Stimulated activated CD4-positive, alpha-beta T cell treated with anti-CD3 and anti-CD28 coated beads, Interleukin-12 subunit alpha, Interleukin-12 subunit beta, amount 100 ng/mL, for 24 hours (primary cell): Measurements from ENCODE around the gene EEF2.
A peak's percentile ranks its signal among the peaks of the same experiment; 100 is the strongest.

Experiments used
- DNase-seq, 2 experiments: peaks; one replicate each; pipeline ENCODE4 v3.0.0-alpha.2; 2020; ENCODE audit warnings: low read depth in 2 of 2

The EEF2 gene

DNA sequence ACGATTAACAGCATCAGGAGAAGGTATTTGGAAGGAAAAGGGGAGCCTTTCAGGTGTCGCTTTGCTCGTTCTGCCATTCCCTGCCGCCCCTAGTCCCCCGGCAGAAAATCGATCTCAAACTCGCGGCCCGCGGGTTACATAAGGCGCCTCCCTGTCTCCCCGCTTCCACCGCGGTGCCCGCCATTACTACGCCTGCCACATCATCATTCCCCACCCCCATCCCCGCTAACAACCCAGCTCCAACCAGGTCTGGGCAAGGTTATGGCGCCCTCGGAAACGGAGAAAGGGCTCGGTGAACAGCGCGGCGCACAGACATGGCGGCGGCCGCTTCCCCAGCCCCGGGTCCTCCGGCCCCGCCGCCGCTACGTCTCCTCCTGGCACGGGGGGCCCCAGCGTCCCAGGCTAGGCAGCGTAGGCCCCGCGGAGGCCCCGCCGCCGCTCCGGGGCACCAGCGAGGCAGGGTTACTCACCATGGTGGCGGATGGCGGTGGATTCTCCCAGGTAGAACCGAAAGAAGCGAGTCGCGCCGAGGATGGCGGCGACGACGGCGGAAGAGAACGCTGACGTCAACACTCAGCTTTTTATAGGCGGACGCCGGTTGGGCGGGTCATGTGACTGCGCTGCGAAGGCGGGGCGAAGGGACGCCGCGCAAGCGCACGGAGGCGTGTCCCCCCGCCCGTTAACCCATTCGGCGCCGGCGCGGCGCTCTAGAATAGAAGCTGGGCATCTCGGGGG lies at the start of gene EEF2:
Gene EEF2 (minus strand): TSS at position 556 of the 735 bp plus-strand sequence. CDS start 83 bp downstream, at position 473.
- DNase-seq = peak; percentile 81

DNA sequence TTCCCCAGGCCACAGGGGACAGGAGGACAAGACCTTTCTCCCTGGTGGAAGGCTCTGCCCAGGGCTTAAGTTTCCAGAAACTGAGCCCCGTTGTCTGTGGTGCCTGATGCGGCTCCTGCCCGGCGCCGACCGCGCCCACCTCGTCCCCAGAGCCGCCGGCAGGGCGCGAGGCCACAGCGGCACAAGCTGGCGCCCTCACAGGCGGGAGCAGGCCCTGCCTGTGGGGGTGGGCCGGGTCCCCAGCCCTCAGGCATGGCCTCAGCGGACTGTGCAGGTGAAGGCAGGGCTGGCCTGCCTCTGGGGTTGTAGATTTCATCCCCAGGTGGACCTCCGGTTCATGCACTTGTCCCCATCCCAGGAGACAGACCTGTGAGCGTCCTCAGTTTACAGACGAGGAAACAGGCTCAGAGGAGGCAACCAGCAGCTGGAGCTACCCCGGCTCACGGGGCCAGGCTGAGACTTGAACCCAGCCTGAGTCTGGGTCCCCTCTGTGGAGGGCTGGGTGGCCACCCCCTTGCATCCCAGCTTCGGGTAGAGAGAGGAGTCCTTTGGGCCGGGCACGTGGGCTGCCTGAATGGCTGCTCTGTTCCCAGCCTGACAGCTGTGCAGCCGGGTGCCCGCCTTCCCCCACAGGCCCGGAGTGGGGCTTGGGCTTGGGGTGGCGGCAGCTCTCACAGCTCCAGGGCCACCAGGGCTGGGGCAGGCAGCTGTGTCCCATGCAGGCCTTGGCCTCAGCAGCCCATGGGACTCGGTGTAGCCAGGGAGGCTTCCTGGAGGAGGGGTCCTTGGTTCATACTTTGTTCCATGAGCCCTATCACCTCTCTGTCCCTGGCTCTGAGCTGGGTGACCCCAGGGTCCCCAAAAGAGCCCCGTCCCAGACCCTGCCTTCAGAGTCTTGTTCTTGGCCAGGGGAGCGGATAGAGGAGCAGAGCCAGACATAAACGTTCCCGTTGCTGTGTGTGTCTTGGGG lies 49.1 kb upstream of the EEF2 start:
- no peak for DNase-seq

DNA sequence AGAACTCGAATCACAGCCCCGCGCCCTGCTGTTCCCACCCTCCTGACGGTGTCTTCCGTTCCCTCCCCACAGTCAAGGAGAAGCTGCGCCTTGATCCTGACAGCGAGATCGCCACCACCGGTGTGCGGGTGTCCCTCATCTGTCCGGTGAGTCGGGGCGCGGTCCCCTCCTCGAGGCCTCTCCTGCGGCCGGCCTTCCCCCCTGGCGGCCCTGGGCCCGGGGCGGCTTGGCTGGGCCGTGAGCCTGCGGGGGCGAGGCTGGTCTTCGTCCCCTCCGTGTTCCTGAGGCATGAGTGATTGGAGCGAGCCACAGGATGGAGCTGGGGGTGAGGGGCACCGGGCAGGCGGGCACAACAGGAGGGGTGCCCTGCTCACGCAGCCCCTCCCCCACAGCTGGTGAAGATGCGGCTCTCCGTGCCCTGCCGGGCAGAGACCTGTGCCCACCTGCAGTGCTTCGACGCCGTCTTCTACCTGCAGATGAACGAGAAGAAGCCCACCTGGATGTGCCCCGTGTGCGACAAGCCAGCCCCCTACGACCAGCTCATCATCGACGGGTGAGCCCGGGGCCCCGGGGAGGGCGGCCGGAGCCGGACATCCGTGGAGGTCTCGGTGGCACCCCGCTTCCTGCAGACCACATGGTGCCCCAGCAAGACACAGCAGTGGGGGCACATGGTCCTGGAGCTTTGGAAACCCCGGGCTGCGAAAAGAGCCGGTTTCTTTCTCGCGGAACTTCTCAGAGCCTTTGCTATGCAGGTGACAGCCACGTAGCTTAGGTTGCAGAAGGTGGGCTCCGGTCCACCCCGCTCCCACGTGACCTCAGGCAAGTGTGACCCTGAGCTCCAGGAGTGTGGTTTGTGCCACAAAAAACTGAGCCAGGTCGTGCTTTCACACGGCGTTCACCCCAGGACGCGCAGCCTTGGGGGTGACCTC lies 48.0 kb upstream of the EEF2 start:
- DNase-seq = no peak

DNA sequence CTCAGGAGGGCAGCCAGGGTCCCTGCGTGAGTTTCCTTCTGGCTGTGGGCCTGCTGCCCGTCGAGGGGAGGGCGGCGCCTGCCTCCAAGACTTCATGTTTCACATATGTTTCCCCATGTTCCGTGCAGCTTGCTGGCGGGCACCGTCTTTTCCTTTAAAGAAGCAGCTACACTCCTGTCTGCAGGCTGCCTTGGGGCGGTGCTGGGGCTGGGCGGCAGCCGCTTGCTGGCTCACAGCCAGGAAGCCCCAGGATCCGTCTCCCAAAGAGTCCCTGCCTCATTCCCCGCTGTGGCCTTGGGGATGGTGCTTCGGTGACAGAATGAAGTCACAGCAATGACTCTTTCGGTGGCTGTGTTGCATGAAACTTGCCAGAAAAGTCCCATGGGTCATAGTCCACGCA lies 47.2 kb upstream of the EEF2 start:
- no peak for DNase-seq

- DNase-seq = no peak
Measured at GRCh38 chr19:4031420-4031819, 46.2 kb upstream of the EEF2 start.

DNA sequence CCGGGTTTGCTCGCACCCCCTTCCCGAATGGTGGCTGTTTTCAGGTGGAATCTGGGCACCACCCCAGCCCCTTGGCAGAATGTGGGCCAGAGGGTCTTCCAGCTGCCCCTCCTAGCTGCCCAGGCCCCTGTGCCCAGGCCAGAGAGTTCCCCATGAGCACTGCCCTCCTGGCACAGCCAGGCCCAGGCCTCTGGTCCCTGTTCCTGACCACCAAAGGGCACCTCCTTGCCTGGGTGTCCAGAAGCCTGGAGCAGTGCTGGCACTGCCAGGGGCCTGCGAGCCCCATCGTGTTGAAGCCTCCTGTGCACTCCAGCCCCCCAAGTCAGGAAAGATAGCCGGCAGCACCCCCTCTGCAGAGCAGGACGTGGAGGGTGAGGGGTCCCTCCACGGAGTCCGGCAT lies 45.7 kb upstream of the EEF2 start:
- DNase-seq = no peak

DNA sequence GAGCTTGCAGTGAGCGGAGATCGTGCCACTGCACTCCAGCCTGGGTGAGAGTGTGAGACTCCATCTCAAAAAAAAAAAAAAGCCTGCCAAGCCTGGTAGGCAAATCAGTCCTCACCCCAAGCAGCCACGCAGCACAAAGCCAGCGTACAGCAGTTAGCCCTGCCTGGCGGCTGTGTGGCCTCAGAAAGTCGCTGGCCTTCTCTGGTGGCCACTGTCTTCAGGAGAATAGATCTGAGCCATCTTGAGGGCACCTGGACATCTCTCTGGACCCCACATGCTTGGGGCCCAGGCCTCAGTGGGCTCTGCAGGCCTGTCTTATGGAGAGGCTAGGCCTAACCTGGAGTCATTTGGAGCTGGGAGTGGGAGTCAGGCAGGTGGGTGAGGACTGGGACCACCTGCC lies 45.3 kb upstream of the EEF2 start:
- no peak for DNase-seq

DNA sequence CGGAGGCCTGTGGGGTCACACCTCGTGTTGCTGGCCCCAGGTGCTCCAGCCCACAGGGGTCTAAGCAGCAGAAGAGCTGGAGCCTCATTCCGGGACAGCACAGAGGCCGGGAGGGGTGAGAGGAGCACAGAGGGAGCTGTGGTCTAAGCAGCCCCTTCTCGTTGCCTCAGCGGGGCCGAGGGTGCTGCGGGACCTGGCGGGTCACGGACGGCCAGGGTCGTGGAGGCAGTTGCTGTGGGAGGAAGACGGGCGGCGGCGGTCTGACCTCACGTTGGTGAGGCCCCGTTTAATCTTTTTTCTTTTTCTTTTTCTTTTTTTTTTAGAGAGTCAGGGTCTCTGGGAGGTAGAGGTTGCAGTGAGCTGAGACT lies 44.0 kb upstream of the EEF2 start:
- DNase-seq = no peak

DNA sequence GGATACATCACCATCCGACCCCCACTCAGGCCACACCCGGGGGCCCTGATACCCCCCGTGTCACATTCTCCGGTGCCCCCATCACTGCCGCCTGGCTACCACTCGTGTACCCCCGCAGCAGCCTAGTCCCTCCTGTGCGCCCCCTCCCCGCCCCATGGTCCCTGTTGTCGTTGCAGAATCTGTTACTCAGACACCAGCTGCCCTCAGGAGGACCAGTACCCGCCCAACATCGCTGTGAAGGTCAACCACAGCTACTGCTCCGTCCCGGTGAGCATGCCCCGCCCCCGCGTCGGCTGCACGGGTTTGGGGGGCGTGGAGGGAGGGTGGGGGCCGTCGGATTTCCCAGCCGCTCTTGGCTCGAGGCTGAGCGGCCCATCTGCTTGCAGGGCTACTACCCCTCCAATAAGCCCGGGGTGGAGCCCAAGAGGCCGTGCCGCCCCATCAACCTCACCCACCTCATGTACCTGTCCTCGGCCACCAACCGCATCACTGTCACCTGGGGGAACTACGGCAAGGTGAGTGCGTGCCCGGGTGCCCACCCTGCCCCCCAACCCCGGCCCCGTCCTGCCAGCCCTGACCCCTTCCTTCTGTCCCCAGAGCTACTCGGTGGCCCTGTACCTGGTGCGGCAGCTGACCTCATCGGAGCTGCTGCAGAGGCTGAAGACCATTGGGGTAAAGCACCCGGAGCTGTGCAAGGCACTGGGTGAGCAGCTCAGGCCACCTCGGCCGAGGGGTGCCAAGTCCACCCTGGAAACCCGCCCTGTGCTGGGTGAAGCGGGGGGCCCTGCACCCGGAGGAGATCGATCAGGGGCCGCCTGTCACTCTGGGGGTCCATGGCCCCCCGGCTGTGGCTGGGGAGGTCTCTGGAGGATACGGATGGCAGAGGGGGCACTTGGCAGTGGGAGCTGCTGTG lies 43.3 kb upstream of the EEF2 start:
- DNase-seq = no peak

DNA sequence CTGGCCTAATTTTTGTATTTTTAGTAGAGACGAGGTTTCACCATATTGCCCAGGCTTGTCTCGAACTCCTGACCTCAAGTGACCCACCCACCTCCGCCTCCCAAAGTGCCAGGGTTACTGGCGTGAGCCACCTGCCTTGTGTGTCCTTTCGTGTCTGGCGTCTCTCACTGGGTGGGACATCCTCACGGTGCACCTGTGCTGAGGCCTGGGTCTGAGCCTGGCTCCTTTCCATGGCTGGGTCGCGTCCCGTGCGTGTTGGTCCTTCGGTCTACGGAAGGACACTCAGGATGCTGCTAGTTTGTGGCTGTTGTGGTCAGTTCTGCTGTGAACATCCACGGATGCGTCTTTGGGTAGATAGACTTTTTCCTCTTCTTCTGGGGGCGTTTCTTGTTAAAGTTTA lies 41.9 kb upstream of the EEF2 start:
- no peak for DNase-seq

GRCh38 chr19:4025317-4025716 lies 40.1 kb upstream of the EEF2 start:
- no peak for DNase-seq

GRCh38 chr19:4023600-4024398 lies 38.5 kb upstream of the EEF2 start:
- no peak for DNase-seq

DNA sequence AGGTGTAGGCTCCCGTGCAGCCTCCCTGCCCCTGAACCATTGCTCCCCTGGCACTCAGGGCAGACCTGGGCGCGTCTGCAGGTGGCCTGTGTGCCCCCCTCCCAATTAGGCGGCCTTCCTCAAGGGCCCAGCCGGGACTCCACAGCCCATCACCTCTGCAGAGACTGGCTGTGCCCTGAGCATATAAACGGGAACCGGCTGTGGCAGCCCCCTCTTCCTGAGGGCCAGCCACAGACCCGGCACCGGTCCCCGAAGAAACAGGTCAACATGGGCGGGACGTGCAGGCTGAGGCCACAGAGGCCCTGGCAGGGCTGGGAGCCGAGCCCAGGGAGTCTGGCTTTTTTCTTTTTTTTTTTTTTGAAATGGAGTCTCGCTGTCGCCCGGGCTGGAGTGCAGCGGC lies 34.3 kb upstream of the EEF2 start:
- DNase-seq = no peak

DNA sequence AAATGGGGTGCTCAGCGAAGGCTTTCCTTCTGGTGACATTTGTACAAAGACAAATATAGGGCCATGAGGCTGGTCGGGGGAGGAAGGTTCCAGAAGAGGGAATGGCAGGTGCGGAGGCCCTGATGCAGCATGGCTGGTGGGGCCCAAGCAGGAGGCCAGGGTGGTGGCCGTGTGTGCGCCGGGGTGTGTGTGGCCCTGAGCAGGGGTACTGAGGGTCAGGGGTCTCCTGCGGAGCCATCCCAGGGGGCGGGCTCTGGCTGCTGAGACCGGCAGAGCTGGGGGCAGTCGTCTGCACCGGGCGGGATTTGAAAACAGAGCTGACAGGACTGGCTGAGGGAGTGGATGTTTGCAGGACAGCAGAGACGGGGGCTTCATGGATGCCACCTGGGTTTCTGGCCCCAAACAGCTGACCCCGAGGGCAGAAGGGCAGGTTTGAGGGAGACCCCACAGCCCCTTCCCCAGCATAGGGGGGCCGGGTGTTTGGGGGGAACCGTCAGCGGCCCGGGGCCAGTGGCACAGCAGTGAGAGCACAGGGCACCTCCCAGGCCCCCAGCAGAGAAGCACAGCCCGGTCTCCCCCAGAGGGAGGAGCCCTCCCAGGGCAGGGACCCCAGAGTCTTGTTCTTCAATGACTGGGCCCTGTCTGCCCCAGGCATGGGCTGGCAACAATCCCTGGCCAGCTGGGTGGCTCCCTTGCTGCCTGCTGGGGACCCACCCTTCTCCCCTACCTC lies 33.7 kb upstream of the EEF2 start:
- DNase-seq = no peak

DNA sequence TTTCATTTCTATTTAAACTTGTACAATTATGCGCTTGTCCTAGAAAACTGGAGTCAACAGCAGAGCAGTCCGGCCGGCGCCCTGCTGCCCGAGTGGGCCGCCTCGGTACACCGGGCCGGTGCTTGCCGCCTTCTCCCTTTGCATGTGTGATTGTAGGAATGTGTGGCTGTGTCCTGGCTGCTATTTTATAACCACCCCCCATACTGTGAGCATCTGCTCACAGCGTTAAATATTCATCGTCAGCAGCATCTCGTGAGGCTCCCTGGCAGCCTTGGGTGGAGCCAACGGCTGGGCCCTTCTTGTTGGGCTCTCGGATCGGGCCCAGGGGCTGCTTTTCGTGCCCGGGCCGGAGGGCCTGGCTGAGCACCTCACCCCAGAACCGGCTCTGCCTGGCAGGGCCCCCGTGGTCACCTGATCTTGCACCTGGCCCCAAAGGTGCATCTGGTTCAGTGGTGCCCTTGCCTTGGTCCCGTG lies 32.9 kb upstream of the EEF2 start:
- DNase-seq = no peak

GRCh38 chr19:4016903-4017638 lies 31.8 kb upstream of the EEF2 start:
- DNase-seq = no peak

- DNase-seq = no peak
Measured at GRCh38 chr19:4016486-4016885, 31.2 kb upstream of the EEF2 start.

DNA sequence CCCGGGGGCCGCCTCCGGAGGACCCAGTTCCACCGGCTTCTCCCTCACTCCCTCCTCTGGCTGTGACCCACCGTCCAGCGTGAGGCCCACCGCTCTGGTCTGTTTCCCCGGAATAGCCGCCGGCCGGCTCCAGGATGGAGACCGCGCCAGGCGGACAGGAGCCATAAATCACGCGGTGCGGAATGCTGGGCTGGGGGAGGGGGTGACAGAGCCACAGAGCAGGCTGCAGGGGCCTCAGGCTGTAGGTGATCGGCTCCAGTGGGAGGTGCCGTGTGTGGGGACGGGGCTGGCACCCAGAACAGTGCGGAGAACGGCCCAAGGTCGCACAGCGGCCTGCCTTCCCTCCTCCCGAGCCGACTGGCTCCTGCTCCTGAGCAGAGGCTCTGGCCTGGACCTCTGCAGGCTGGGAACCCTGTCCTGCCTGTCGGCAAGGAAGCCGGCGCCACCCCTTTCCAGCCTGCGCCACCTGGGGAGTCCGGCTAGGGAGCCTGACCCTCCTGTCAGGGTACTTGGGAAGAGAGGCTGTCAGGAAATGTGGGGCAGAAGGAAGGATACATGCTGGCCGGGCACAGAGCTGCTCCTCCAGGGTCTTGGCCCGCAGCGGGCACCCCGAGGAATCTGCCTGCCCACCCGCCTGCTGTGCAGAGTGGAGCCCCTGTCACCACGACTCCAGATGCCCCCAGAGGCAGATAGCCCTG lies 30.6 kb upstream of the EEF2 start:
- no peak for DNase-seq
